Stimulated activated CD4-positive, alpha-beta T cell treated with anti-CD3 and anti-CD28 coated beads, Interleukin-1b, Interleukin-23, amount 100 ng/mL, for 1 hour (primary cell): ENCODE results near the gene ISG20L2.

Experiments
- DNase-seq, 2 donors: peaks; one replicate each; pipeline ENCODE4 v3.0.0-alpha.2; 2020; ENCODE audit warnings: low read depth in 2 of 2

Gene ISG20L2

GRCh38 chr1:156689953-156690674 is 38.5 kb downstream of the ISG20L2 start:
- no peak for DNase-seq

GRCh38 chr1:156689035-156689952 is 39.3 kb downstream of the ISG20L2 start:
- DNase-seq = peak; percentile 37 to 47

GRCh38 chr1:156684227-156684782 is 44.3 kb downstream of the ISG20L2 start:
- DNase-seq = no peak

DNA sequence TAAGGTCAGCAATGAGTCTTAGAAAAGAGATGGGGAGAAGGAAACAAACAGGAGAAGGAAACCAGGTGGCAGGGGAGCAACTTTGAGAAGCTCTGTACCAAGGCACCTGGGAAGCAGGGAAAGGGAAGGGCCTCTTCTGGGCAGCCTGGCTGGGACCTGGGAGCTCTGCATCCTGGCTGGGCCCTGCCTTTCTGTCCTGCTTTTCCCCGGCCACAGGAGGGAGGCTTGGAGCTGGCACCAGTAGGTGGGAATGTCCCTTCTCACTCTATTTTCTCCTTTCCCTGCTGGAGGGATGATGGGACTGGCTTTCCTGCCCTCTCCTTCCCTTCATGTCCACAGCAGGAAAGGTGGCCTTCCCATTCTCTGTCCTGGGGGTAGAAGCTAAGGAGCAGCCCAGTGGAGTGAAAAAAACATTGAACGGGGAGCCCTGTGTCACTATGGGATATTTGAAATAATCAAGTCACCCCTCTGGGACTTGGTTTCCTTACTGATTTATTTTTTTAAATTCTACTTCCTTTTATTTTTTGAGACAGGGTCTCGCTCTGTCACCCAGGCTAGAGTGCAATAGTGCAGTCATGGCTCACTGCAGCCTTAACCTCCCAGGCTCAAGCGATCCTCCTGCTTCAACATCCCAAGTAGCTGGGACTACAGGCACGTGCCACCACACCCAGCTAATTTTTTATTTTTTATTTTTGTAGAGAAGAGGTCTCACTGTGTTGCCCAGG is 46.2 kb downstream of the ISG20L2 start:
- DNase-seq = no peak

DNA sequence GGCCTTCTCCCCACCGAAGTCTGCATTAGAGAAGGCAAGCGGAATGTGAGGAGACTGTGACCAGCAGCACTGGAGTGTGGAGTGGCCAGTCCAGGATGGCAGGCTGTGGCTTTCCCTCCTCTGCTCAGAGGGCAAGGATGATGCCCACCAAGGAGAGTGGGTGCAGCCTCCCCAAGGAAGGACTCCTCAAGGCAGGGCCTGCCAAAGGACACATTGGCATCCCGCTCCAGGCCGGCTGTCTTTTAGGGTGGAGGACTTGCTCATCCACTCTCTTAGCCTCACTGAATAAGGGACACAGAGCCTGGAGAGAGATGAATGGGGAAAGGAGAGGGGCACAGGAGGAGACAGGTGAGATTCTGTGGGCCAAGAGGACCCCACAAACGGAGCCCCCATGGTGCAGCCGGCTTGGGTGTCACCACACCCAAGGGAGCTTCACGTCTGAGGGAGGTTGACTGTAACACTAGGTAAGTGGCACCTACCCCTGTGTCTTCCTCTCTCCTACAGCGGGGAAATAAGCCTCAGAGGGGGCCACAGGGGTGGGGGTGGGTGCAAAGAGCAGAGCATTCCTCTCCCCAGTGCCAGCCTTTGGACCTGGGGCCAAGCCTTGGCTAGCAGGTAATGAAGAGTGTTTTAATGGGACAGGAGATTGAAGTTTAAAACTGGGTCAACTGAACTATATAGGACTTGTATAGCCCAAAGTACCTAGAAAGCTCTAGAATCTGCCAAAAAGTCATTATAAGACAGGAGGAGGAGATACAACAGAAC is 47.2 kb downstream of the ISG20L2 start:
- DNase-seq = no peak

GRCh38 chr1:156680056-156680455 is 48.5 kb downstream of the ISG20L2 start:
- no peak for DNase-seq

DNA sequence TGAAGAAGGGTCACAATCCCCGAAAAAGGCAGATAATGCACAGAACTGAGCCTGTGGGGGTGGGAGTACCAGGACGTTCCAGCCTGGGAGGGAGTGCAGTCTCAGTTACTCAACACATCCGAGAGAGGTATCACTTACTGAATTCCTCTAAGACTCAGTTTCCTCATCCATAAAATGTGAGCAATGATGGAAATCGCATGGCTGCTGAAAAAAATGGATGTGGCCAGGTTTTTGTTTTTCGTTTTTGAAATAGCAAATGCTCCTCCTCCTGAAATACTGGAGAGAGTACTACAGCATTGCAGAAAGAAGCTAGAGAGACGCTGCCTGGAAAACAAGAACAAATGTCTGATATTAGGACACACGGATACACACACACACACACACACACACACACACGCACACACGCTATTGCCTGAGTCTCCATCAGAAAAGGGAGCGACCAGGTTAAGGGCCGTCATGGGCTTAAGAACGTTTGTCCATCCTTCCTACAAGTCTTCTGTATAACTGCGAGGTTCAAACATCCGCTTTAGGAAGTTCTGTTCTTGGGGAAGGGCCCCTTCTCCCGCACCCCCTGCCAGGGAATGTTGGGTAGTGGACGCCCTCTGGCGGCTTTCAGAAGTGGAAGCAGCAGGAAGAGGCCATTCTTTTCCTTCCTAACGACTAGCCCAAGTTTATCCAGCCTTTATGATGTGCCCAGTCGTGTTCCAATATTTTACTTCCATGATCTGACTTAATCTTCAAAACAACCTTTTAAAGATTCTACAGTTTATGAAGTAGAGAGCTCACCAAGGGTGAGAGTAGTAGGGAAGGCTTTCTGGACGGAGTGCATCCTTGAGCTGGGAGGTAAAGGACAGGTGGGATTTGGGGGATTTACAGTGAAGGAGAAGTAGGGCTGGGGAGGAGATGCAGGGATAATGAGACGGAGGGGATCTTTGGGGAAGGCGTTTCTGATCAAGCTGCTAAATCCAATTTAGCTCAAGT is 50.7 kb downstream of the ISG20L2 start:
- DNase-seq = no peak

DNA sequence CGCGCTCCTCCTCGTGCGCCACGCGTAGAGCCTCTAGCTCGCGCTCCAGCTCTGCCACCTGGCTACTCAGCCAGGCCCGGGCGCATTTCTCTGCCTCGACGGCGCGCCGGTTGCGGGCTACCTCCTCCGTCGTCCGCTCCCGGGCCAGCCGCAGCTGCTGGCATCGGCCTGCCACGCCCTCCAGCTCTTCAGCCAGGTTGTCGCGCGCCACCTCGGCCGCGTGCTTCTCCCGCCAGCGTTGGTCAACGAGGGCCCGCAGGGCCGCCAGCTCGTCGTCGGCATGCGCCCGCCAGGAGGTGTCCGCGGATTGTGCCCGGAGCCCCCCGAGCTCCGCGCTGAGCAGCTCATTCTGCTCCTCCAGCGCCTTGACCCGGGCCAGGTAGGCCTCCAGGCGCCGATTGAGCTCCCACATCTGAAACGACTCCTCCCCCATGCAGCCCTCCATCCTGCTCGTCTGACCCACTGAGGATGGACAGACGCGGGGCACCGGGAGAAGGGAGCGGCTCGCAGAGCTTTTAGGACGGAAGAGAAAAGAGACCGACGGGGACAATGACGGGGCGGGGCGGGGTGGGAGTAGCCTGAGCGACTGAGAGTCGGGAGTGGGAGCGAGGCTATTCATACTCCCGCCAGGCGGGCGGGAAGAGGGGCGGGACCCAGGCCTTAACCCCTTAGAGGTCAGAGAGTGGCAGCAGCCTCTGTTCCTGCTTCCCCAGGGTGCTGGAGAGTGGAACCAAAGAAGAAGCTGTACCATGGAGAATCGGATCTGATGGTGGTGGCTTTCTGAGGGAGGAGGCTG is 51.5 kb downstream of the ISG20L2 start, which contains the start of gene NES:
Gene NES, minus strand, starts transcription at position 588 of the 796 bp plus-strand sequence. Its CDS starts 143 bp downstream, at position 445.
- DNase-seq = no peak

DNA sequence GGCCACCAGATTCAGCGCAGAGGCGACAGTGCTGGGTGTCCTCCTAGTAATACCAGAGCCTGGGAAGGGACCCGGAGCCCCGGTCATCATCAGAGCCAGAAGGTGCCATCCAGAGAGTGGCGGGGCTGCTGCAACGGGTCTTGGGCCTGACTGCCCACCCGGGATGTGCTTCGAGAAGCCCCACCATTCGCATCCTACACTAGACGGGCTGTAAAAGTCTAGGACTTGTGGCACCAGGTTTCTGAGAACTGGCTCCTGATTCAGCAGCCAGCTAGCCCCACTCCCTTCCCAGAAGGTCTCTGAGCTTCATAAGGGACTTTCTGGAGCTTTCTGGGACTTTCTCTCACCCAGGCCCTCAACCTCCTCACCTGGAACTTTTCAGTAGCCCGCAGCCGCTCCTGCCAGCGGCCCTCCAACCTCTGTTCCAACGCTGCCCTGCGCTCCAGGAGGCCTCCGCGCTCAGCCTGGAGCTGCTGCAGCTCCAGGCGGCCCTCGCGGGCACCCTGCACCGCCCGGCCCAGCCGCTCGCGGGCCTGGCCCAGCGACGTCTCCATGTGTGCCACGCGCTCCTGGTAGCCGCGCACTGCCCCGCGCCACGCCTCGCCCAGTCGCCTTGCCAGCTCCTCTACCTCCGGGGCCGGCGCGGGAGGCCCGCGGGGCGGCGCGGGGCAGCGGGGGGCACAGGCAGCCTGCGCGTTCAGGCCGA is 52.3 kb downstream of the ISG20L2 start:
- no peak for DNase-seq

DNA sequence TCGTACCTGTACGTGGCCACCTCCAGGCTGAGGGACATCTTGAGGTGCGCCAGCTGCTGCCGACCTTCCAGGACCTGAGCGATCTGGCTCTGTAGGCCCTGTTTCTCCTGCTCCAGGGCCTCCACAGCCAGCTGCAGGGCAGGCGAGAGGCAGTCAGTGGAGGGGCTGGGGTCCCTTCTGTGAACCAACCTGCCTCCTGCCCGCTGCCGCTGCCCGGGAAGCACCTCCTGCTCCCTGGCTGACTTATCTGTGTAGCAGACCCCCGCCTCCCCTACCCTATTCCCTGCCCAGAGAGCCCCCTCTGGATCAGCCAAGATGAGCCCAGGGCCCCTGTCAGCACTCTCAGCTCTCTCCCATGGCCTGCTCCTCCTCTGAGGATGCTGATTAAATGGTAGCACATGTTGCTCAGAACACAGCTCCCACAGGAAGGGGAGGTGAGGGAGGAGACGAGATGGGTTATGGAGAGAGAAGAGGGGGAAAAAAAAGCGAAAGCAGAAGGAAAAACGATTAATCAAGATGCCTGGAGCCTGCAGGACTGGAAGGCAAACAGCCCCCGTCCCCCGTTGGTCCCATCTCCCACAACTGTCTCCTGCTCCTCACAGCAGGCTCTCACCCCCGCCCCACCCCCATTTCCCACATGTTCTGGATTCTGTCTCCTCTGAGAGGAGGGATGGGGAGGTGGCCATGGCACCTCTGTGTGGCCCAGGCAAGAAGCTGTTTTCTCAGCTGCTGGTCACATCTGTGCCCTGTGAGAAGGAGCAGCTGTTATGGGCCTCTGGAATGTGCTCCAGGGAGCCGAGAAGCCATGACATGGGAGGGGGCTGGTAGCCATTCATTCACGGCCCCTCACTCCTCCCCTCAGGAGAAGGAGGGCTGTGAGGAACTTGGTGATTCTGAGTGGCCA is 53.1 kb downstream of the ISG20L2 start:
- no peak for DNase-seq

DNA sequence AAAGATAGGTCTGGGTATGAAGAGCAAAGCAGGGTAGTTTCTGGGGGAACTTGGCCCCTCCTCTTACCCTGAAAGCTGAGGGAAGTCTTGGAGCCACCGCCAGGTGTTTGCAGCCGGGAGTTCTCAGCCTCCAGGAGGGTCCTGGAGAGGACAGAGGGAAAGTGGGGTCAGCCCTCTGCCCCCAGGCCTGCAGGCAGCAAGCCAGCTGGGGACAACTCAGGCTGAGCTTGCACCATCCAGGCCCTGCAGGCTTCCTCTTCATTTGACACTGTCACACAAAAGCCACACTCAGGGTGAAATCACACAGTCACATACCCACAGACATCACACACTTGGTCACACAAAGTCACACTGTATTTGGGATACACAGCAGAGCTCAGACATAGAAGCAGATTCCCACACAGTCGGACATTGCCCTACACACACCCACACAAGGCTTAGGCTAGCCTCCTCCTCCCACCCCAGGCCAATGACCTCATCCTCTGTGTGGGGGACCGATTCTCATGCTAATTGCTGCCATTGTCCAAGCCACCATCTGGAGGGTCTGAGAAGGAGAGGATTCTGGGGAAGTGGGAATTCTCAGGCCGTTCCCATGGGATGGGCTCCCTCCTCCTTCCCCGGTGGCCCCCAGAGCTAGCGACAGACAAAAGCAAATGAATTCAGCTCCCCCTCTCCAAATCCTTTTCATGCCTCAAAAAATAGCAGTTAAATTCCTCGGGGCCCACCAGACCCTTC is 55.0 kb downstream of the ISG20L2 start:
- no peak for DNase-seq
